ES-I3 (cell line): ENCODE results near the gene DHODH.
"Not testable (repeated sequence)": the region's sequence is repeated elsewhere in the genome, so short reads cannot be mapped to it uniquely, and the experiment has no call there.

Experiments
- H3K36me3 ChIP-seq: 2 replicates; pipeline ENCODE4 v1.6.1; 2013; ENCODE audit warnings: mild to moderate bottlenecking, low read length, control low read depth, moderate library complexity; ENCODE audit not compliant: insufficient read depth
- H3K4me1 ChIP-seq: 2 replicates; pipeline ENCODE4 v1.6.1; 2013; ENCODE audit warnings: mild to moderate bottlenecking, control low read depth, low read length; ENCODE audit not compliant: insufficient read depth
- H3K9ac ChIP-seq: 2 replicates; pipeline ENCODE4 v1.6.1; 2013; ENCODE audit warnings: low read depth, mild to moderate bottlenecking, low read length, moderate library complexity
- H3K9me3 ChIP-seq: 2 replicates; pipeline ENCODE4 v1.6.1; 2013; ENCODE audit warnings: mild to moderate bottlenecking, low read length, moderate library complexity; ENCODE audit not compliant: control insufficient read depth, insufficient read depth

Gene DHODH

DNA sequence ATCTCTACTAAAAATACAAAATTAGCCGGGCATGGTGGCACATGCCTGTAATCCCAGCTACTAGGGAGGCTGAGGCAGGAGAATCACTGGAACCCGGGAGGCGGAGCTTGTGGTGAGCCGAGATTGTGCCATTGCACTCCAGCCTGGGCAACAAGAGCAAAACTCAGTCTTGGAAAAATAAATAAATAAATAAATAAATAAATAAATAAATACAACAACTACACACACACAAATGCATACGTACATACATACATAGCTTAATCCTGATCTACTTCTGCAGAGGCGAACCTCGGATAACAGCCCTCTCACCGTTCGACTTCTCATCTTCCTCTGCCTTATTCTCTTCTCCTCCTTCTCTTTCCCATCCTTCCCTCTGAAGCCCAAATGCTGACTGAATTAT lies 11.0 kb upstream of the DHODH start:
- H3K9ac ChIP-seq, H3K9me3 ChIP-seq, H3K4me1 ChIP-seq, H3K36me3 ChIP-seq: not testable (repeated sequence)

- Histone ChIP-seq H3K9me3 (no peaks in the 10 kb centered on the region), H3K4me1 (no peaks in the 10 kb centered on the region)
Observed at GRCh38 chr16:72001180-72001874, 7.2 kb upstream of the DHODH start.

GRCh38 chr16:72002619-72003018 lies 5.9 kb upstream of the DHODH start:
- Histone ChIP-seq H3K9ac (no peak overlapping the region), H3K36me3 (no peaks in the 10 kb centered on the region), H3K4me1 (no peaks in the 10 kb centered on the region), H3K9me3 (no peaks in the 10 kb centered on the region)

More at GRCh38 chr16:72001180-72001874, 7.2 kb upstream of the DHODH start:
- H3K9ac ChIP-seq, result no peak overlapping the region
- no peaks in the 10 kb centered on the region for H3K36me3 ChIP-seq

DNA sequence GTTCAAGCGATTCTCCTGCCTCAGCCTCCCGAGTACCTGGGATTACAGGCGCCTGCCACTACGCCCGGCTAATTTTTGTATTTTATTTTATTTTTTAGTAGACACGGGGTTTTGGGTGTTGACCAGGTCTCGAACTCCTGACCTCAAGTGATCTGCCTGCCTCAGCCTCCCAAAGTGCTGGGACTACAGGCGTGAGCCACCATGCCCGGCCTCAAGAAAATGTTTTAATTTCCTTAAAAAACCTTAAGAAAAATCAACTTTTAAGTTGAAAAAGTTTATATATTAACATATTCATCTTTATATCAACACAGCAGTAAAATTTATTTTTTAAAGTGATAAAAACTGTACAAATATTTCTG lies 500 bp upstream of the DHODH start:
- peak overlapping the region; percentile 38; the same call in 1 of the 2 replicates for H3K9ac ChIP-seq
- H3K4me1 ChIP-seq, H3K36me3 ChIP-seq, H3K9me3 ChIP-seq: not testable (repeated sequence)

GRCh38 chr16:72009779-72010178 lies 1.2 kb downstream of the DHODH start:
- no peaks in the 10 kb centered on the region for H3K9me3 ChIP-seq
- peaks cover 5% of the 10 kb centered on the region; the same call in 1 of the 2 replicates for H3K36me3 ChIP-seq
- no peaks in the 10 kb centered on the region for H3K4me1 ChIP-seq
- no peak overlapping the region for H3K9ac ChIP-seq

GRCh38 chr16:72012607-72013006 lies 4.1 kb downstream of the DHODH start:
- Histone ChIP-seq H3K4me1 (no peaks in the 10 kb centered on the region), H3K9me3 (no peaks in the 10 kb centered on the region), H3K36me3 (peaks cover 5% of the 10 kb centered on the region; the same call in 1 of the 2 replicates), H3K9ac (no peak overlapping the region)

- no peak overlapping the region for H3K9ac ChIP-seq
- no peaks in the 10 kb centered on the region for H3K9me3 ChIP-seq
- H3K36me3 ChIP-seq, result peaks cover 5% of the 10 kb centered on the region; the same call in 1 of the 2 replicates
- no peaks in the 10 kb centered on the region for H3K4me1 ChIP-seq
Observed at GRCh38 chr16:72013389-72013788, 4.8 kb downstream of the DHODH start.

DNA sequence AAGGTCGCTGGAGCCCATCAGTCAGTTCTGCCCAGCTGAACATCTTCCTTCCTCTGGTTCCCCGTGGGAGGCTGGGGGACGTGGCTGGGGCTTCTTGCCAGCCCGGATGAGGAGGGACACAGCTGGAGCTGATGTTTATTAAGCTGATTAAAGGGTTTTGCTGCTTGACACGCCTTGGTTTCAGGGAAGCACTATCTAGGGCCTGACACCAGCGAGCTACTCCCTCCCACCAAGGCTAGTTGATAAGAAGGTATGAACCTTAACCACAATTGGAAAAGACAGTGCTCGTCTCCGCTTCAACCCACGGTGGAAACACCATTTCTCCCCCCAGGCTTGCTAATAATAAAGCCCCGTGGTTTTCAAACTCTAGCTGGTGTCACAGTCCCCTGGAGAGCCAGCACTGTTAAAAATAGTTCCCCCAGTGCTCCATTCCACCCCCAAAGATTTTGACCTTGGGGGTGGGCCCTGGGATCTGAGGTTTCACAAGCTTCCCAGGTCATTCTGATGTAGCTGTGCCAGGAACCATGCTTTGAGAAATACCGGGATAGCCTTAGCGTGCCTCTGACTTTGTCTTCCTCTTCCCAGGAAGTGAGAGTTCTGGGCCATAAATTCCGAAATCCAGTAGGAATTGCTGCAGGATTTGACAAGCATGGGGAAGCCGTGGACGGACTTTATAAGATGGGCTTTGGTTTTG lies 5.5 kb downstream of the DHODH start:
- Histone ChIP-seq H3K9me3 (no peaks in the 10 kb centered on the region), H3K36me3 (peaks cover 5% of the 10 kb centered on the region; the same call in 1 of the 2 replicates), H3K4me1 (no peaks in the 10 kb centered on the region), H3K9ac (no peak overlapping the region)

DNA sequence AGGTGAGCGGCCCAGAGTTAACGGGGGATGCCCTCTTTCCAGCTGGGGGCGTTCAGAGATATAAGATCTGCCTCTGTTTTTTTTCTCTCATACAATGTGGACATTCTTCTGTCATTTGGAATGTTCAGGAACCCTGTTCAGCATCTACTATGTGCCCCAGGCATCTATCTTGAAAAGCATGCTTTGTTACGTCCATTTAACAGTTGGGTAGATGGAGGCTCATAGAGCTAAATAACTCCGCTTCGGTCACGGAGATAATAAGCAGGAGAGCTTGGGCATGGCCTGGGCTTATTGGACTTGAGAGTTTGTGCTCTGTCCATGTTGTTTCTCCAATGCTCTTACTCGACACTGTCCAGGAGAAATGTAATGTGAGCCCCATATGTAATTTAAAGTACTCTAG lies 6.1 kb downstream of the DHODH start:
- Histone ChIP-seq H3K36me3 (peaks cover 5% of the 10 kb centered on the region; the same call in 1 of the 2 replicates), H3K4me1 (no peaks in the 10 kb centered on the region), H3K9ac (no peak overlapping the region), H3K9me3 (no peaks in the 10 kb centered on the region)

- Histone ChIP-seq H3K4me1 (no peaks in the 10 kb centered on the region), H3K9me3 (no peaks in the 10 kb centered on the region), H3K9ac (no peak overlapping the region), H3K36me3 (peaks cover 5% of the 10 kb centered on the region; the same call in 1 of the 2 replicates)
Observed at GRCh38 chr16:72015124-72015523, 6.6 kb downstream of the DHODH start.

GRCh38 chr16:72018470-72018869 lies 9.9 kb downstream of the DHODH start:
- Histone ChIP-seq H3K9me3 (no peaks in the 10 kb centered on the region), H3K4me1 (no peaks in the 10 kb centered on the region), H3K9ac (no peak overlapping the region), H3K36me3 (peaks cover 4% of the 10 kb centered on the region)

GRCh38 chr16:72021043-72021442 lies 12.5 kb downstream of the DHODH start:
- no peak overlapping the region for H3K9ac ChIP-seq
- no peaks in the 10 kb centered on the region for H3K4me1 ChIP-seq
- no peaks in the 10 kb centered on the region for H3K9me3 ChIP-seq
- H3K36me3 ChIP-seq, result peaks cover 3% of the 10 kb centered on the region; the same call in 1 of the 2 replicates

DNA sequence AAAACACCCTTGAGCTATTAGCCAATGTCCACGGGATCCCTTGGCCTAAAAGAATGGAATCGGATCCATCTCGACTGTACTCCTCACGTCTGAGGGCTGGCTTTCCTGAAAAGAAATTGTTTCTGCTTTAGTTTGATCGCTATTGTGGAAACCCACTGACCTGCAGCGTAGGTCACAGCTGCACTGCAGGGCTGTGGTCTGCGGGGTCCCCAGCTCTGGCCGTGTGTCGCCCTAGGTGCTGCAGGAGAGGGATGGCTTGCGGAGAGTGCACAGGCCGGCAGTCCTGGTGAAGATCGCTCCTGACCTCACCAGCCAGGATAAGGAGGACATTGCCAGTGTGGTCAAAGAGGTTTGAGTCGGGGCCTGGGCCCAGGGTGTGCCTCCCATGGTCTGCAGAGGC lies 13.6 kb downstream of the DHODH start:
- Histone ChIP-seq H3K9ac (no peak overlapping the region), H3K9me3 (no peaks in the 10 kb centered on the region), H3K4me1 (no peaks in the 10 kb centered on the region), H3K36me3 (peaks cover 3% of the 10 kb centered on the region; the same call in 1 of the 2 replicates)

DNA sequence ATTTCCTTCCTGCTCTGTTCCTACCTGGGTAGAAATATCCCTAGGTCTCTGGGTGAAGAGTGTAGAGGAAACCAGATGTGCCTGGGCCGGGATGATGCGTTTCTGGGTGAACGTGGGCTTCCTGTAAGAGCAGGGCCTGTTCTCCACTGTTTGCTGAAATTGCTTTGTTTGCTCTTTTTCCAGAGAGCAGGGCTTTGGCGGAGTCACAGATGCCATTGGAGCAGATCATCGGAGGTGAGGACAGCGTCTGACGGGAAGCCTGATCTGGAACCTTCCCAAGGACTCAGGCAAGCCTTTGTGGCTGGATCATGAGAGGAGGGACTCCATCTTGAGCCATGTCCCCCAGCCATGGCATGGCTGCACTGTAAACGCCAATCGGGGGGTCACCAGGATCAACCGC lies 15.4 kb downstream of the DHODH start:
- no peaks in the 10 kb centered on the region for H3K9me3 ChIP-seq
- H3K36me3 ChIP-seq, result peaks cover 3% of the 10 kb centered on the region; the same call in 1 of the 2 replicates

GRCh38 chr16:72024862-72025382 lies 16.4 kb downstream of the DHODH start:
- Histone ChIP-seq H3K4me1 (no peaks in the 10 kb centered on the region), H3K9me3 (no peaks in the 10 kb centered on the region), H3K9ac (no peak overlapping the region), H3K36me3 (peaks cover 3% of the 10 kb centered on the region; the same call in 1 of the 2 replicates)

More for the DNA sequence above, 15.4 kb downstream of the DHODH start:
- no peak overlapping the region for H3K9ac ChIP-seq
- H3K4me1 ChIP-seq, result no peaks in the 10 kb centered on the region
